Thyroid gland (tissue), 4 donors: ENCODE measurements around the gene DNM1L.

Source experiments
- CTCF ChIP-seq, 6 experiments: fragments of 200-600 bp in 3 of 6; fragments of 450-650 bp in 3 of 6; sonication (generic) in 3 of 6; IDR thresholded peaks; one replicate each; pipeline ENCODE4 v1.5.1; 2016 to 2019; ENCODE audit warnings: antibody characterized with exemption in 6 of 6, mild to moderate bottlenecking in 2 of 6, inconsistent platforms in 1 of 6, moderate library complexity in 1 of 6
- POLR2A ChIP-seq, 2 donors: fragments of 450-650 bp; IDR thresholded peaks; one replicate each; pipeline ENCODE4 v1.6.1; 2017; ENCODE audit warnings: antibody characterized with exemption in 2 of 2, mild to moderate bottlenecking in 2 of 2, moderate library complexity in 1 of 2

DNA sequence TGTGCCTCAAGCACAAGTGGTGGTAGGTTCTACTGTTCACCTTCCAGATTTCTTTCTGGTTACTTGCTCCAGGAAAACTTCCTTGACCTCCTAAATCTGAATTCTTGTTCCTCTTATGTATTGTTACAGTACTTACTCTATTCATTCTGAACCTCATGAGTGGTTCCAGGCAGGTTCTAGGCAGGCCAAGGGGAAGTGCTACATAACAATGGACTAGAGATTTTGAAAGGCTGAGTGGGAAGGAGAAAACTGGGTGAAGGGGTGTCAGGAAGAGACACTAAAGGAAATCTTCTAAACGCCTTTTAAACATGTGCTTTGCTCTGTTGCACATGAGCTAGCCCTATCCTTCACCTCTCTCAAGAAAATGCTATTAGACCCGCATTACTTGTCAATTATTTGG, 75.0 kb downstream of the DNM1L start:
- no peak for TF ChIP-seq POLR2A (IDR thresholded peaks at IDR 0.05)
- no peak for TF ChIP-seq CTCF (IDR thresholded peaks at IDR 0.05)
